Activated T-cell treated with anti-CD3 and anti-CD28 coated beads for 1 hour (primary cell): ENCODE results near the gene TRIM3.

Experiments used
- DNase-seq: peaks from one replicate; pipeline ENCODE4 v3.0.0-alpha.2; 2020; ENCODE audit warnings: low read depth

Gene TRIM3

GRCh38 chr11:6401464-6401863 is 72.3 kb downstream of the TRIM3 start:
- no peak for DNase-seq

GRCh38 chr11:6400431-6401345 is 73.1 kb downstream of the TRIM3 start:
- DNase-seq, result no peak
